Erythroblast (primary cell): ENCODE results near the gene CDC6.

Experiments
- GATA1 ChIP-seq: IDR thresholded peaks from 2 replicates; pipeline ENCODE4 v1.6.1; 2011; ENCODE audit warnings: low read depth, mild to moderate bottlenecking, control low read depth, low read length, moderate library complexity
- POLR2A ChIP-seq: IDR thresholded peaks from 2 replicates; pipeline ENCODE4 v1.6.1; 2011; ENCODE audit warnings: mild to moderate bottlenecking, low read length

GRCh38 chr17:40315678-40316570 lies 28.2 kb downstream of the CDC6 start:
- TF ChIP-seq POLR2A: no peak
- no peak for TF ChIP-seq GATA1
